Endothelial cell of umbilical vein (primary cell): ENCODE measurements around the gene NQO2. TPM values are rescaled to one million over a fixed set of nuclear protein-coding genes. Genes with fewer than 3 reads are reported as not detected.
"Not testable (repeated sequence)": the region's sequence is repeated elsewhere in the genome, so short reads cannot be mapped to it uniquely, and the experiment has no call there.

Source experiments
- BruUV-seq: library from RNA; stranded (reverse); fragments of 400-500 nt; replicated peaks from 2 replicates; lab custom pipeline; 2021; lab: Mats Ljungman, UMichigan
- CTCF ChIA-PET: fragments of 300-600, 350-600 bp; sonication (Branson Sonifier 250); formaldehyde crosslinking; loops from one replicate; lab custom pipeline; 2021; ENCODE audit warnings: antibody characterized with exemption, inconsistent platforms; lab: Charles Lee
- POLR2A ChIA-PET: fragments of 300-600, 350-600 bp; sonication (Branson Sonifier 250); formaldehyde crosslinking; loops from one replicate; lab custom pipeline; 2021; ENCODE audit warnings: antibody characterized with exemption, inconsistent platforms; lab: Charles Lee
- DNase-seq: peaks from one replicate; pipeline ENCODE4 v3.0.0-alpha.2; 2011; ENCODE audit warnings: low read depth, low spot score
- FAIRE-seq: peaks from 2 replicates; lab custom pipeline; 2011; peaks lifted over from hg19 to GRCh38; lab: Jason Lieb, UNC
- H2AFZ ChIP-seq: 2 replicates; pipeline ENCODE4 v1.6.0; 2012; ENCODE audit warnings: low read depth, low read length, control low read depth, inconsistent platforms
- H3K27ac ChIP-seq: 2 replicates; pipeline ENCODE4 v1.5.1; 2011; ENCODE audit warnings: low read depth, mild to moderate bottlenecking, control low read depth, low read length, moderate library complexity; ENCODE audit not compliant: insufficient read depth
- H3K27me3 ChIP-seq, 2 experiments: 2 replicates each; pipeline versions ENCODE4 v1.6.0 to v1.6.1; 2011; ENCODE audit warnings: low read length in 2 of 2, mixed read lengths in 1 of 2; ENCODE audit not compliant: control insufficient read depth in 2 of 2, insufficient read depth in 2 of 2
- H3K36me3 ChIP-seq, 2 experiments: 2 replicates in 1 of 2; 3 replicates in 1 of 2; pipeline ENCODE4 v1.5.1; 2011; ENCODE audit warnings: low read length in 2 of 2, mild to moderate bottlenecking in 1 of 2, moderate library complexity in 1 of 2; ENCODE audit not compliant: control insufficient read depth in 2 of 2, insufficient read depth in 2 of 2; ENCODE audit errors: extremely low read depth in 1 of 2
- H3K4me1 ChIP-seq: 3 replicates; pipeline ENCODE4 v1.5.1; 2011; ENCODE audit warnings: mild to moderate bottlenecking, low read length; ENCODE audit not compliant: control insufficient read depth, insufficient read depth; ENCODE audit errors: extremely low read depth
- H3K4me2 ChIP-seq: 2 replicates; pipeline ENCODE4 v1.6.1; 2011; ENCODE audit warnings: low read length, control low read depth, mixed read lengths; ENCODE audit not compliant: insufficient read depth
- H3K4me3 ChIP-seq, 3 experiments: fragments of 200-600 bp in 1 of 3; sonication (generic), shearing (Covaris generic) in 1 of 3; replicated peaks in 1 of 3; 2 replicates each; pipeline ENCODE4 v1.5.1; 2011 to 2016; ENCODE audit warnings: control low read depth in 3 of 3, low read length in 3 of 3, mild to moderate bottlenecking in 2 of 3, inconsistent platforms in 1 of 3, low read depth in 1 of 3, moderate library complexity in 1 of 3; ENCODE audit not compliant: insufficient read depth in 1 of 3
- H3K79me2 ChIP-seq: 2 replicates; pipeline ENCODE4 v1.6.0; 2012; ENCODE audit warnings: low read length, inconsistent platforms; ENCODE audit not compliant: control insufficient read depth, insufficient read depth
- H3K9ac ChIP-seq: replicated peaks from 2 replicates; pipeline ENCODE3; 2011; ENCODE audit warnings: low read length, control low read depth; ENCODE audit not compliant: insufficient read depth; ENCODE audit errors: extremely low read depth
- H3K9me1 ChIP-seq: replicated peaks from 3 replicates; pipeline ENCODE4 v1.6.0; 2011; ENCODE audit warnings: mild to moderate bottlenecking, low read length; ENCODE audit not compliant: control insufficient read depth, insufficient read depth; ENCODE audit errors: extremely low read depth
- H3K9me3 ChIP-seq: replicated peaks from 2 replicates; pipeline ENCODE4 v1.5.1; 2012; ENCODE audit warnings: low read length, inconsistent platforms; ENCODE audit not compliant: control insufficient read depth, insufficient read depth
- H4K20me1 ChIP-seq: replicated peaks from 2 replicates; pipeline ENCODE3; 2011; ENCODE audit warnings: mild to moderate bottlenecking, low read length; ENCODE audit not compliant: control insufficient read depth, insufficient read depth; ENCODE audit errors: extremely low read depth
- FOS ChIP-seq: IDR thresholded peaks from 2 replicates; pipeline ENCODE4 v1.6.1; 2011; ENCODE audit warnings: mild to moderate bottlenecking, low read length, moderate library complexity, borderline replicate concordance; ENCODE audit not compliant: insufficient read depth
- GATA2 ChIP-seq: IDR thresholded peaks from 2 replicates; pipeline ENCODE4 v1.7.0; 2011; ENCODE audit warnings: low read depth, mild to moderate bottlenecking, moderate library complexity, mixed read lengths, low read length; ENCODE audit not compliant: insufficient read length, insufficient read depth
- POLR2A ChIP-seq: IDR thresholded peaks from 2 replicates; pipeline ENCODE4 v1.6.1; 2012; ENCODE audit warnings: low read depth, mild to moderate bottlenecking, control low read depth, low read length
- dilution Hi-C: fragments of 300-500 bp; cut with MboI; formaldehyde crosslinking; loops from one replicate; pipeline ENCODE4 v1.15.0; 2019; ENCODE audit warnings: low sequenced_read_pairs; ENCODE audit not compliant: extremely low pct_ligation_motif_present
- intact Hi-C: fragments of 100-400 bp; cut with micrococcal nuclease; formaldehyde crosslinking; loops from one replicate; pipeline ENCODE4 v1.10.0; 2022
- polyA plus RNA-seq, 4 experiments: library from polyadenylated mRNA; depleted of rRNA in 3 of 4; stranded (reverse) in 3 of 4; unstranded in 1 of 4; fragments of >200 nt; gene quantifications; 2 replicates each; pipeline versions ENCODE4 v1.2.1 to v1.2.3, GENCODE V29; 2011 to 2012; ENCODE audit warnings: missing spikeins in 1 of 4
- total RNA-seq: library from RNA; stranded (reverse); gene quantifications from 2 replicates; pipeline ENCODE4 v1.2.3, GENCODE V29; 2021
- TF ChIP-seq, protein P1 (sequence below), 2 donors: IDR thresholded peaks; 1 replicate in 1 of 2; 2 replicates in 1 of 2; pipeline ENCODE4 v1.5.1; 2011; ENCODE audit warnings: low read length in 2 of 2, mild to moderate bottlenecking in 2 of 2, moderate library complexity in 2 of 2, control low read depth in 1 of 2, inconsistent platforms in 1 of 2, low read depth in 1 of 2; ENCODE audit not compliant: insufficient read depth in 1 of 2; ENCODE audit errors: extremely low read depth in 1 of 2

The NQO2 gene
- total and polyA plus RNA-seq, 2 donors (not counting 3 experiments of a cell fraction or from before 2014, with no cell fraction given): 27.6 to 48.0 TPM

DNA sequence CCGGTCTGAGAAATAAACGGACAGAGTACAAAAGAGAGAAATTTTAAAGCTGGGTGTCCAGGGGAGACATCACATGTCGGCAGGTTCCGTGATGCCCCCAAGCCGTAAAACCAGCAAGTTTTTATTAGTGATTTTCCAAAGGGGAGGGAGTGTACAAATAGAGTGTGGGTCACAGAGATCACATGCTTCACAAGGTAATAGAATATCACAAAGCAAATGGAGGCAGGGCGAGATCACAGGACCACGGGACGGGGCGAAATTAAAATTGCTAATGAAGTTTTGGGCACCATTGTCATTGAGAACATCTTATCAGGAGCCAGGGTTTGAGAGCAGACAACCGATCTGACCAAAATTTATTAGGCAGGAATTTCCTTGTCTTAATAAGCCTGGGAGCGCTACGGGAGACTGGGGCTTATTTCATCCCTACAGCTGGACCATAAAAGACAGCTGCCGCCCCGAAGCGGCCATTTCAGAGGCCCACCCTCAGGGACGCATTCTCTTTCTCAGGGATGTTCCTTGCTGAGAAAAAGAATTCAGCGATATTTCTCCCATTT is 9.1 kb downstream of the NQO2 start:
- H3K4me3 ChIP-seq, POLR2A ChIA-PET, H3K4me1 ChIP-seq, H3K9me3 ChIP-seq, H4K20me1 ChIP-seq, H3K27ac ChIP-seq, DNase-seq, intact Hi-C loops, H2AFZ ChIP-seq, H3K9me1 ChIP-seq, H3K9ac ChIP-seq, H3K27me3 ChIP-seq, dilution Hi-C loops, BruUV-seq, H3K79me2 ChIP-seq, FAIRE-seq, H3K36me3 ChIP-seq, H3K4me2 ChIP-seq: not testable (repeated sequence)
- CTCF ChIA-PET: interaction anchor here (0.9 kb wide), 1 partner anchor 33 kb away, joined by 3 read pairs; no protein-coding TSS in a partner anchor

DNA sequence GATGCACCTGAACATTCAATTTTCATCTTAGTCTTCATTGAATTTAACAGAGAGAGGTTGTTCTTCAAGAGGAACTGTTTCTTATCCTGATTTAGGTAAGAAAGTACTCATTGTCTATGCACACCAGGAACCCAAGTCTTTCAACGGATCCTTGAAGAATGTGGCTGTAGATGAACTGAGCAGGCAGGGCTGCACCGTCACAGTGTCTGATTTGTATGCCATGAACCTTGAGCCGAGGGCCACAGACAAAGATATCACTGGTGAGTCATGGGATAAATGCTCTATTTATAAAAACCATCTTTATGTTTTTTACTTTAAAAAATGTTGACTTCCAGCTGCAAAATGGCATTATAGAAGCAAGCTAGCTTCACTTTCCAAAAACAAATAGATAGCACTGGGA is 10.2 kb downstream of the NQO2 start:
- FAIRE-seq (no peak), DNase-seq (no peak)
- H3K4me3 ChIP-seq: no peak overlapping the region
- BruUV-seq: no TSS peak
- H4K20me1 ChIP-seq: no peaks in the 10 kb centered on the region
- TF ChIP-seq, protein P1, sequence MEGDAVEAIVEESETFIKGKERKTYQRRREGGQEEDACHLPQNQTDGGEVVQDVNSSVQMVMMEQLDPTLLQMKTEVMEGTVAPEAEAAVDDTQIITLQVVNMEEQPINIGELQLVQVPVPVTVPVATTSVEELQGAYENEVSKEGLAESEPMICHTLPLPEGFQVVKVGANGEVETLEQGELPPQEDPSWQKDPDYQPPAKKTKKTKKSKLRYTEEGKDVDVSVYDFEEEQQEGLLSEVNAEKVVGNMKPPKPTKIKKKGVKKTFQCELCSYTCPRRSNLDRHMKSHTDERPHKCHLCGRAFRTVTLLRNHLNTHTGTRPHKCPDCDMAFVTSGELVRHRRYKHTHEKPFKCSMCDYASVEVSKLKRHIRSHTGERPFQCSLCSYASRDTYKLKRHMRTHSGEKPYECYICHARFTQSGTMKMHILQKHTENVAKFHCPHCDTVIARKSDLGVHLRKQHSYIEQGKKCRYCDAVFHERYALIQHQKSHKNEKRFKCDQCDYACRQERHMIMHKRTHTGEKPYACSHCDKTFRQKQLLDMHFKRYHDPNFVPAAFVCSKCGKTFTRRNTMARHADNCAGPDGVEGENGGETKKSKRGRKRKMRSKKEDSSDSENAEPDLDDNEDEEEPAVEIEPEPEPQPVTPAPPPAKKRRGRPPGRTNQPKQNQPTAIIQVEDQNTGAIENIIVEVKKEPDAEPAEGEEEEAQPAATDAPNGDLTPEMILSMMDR (IDR thresholded peaks at IDR 0.05; ENCODE audit: extremely low read depth in 1 of 2, insufficient read depth in 1 of 2, low read depth in 1 of 2, low read length in 2 of 2): no peak
- TF ChIP-seq GATA2 (no peak), POLR2A (no peak), FOS (no peak)
- dilution Hi-C loops: no loop called here
- ChIA-PET CTCF (interaction anchor here (3.0 kb wide), 1 partner anchor 9 kb away, joined by 25 read pairs; the partner anchor contains the start of gene NQO2), POLR2A (no interaction called here)
- no peaks in the 10 kb centered on the region for H3K9me3 ChIP-seq
- no peaks in the 10 kb centered on the region for H3K27me3 ChIP-seq
- intact Hi-C loops: no loop called here
- H3K4me1 ChIP-seq: peaks cover 6% of the 10 kb centered on the region
- H3K27ac ChIP-seq: no peak overlapping the region
- peaks cover 0 to 3% of the 10 kb centered on the region in 2 experiments for H3K36me3 ChIP-seq
- H3K4me2 ChIP-seq: no peak overlapping the region
- H3K9ac ChIP-seq: no peak overlapping the region
- H3K9me1 ChIP-seq: no peaks in the 10 kb centered on the region
- no peak overlapping the region for H2AFZ ChIP-seq
- H3K79me2 ChIP-seq: no peaks in the 10 kb centered on the region
